Endometrium (tissue), 2 donors: ENCODE data around the gene GGTLC3.
"Not testable (repeated sequence)": the region's sequence is repeated elsewhere in the genome, so short reads cannot be mapped to it uniquely, and the experiment has no call there.

Source experiments
- FAIRE-seq: peaks from 2 replicates; lab custom pipeline; 2012; peaks lifted over from hg19 to GRCh38; lab: Jason Lieb, UNC
- donor health status: control.
- donor health status: control.

GGTLC3 gene

GRCh38 chr22:18513454-18513853 lies 4.5 kb downstream of the GGTLC3 start:
- FAIRE-seq: not testable (repeated sequence)

- FAIRE-seq: not testable (repeated sequence)
Observed at GRCh38 chr22:18512378-18512777, 5.6 kb downstream of the GGTLC3 start.

- FAIRE-seq: not testable (repeated sequence)
Observed at GRCh38 chr22:18511327-18511726, 6.6 kb downstream of the GGTLC3 start.

- FAIRE-seq: not testable (repeated sequence)
Observed at GRCh38 chr22:18496227-18496626, 21.7 kb downstream of the GGTLC3 start.
